Activated naive CD4-positive, alpha-beta T cell treated with anti-CD3 and anti-CD28 coated beads for 36 hours (primary cell): Measurements from ENCODE around the gene INTS11. TPM values are rescaled to one million over a fixed set of nuclear protein-coding genes. Genes with fewer than 3 reads are reported as not detected.

ENCODE experiments used
- CTCF ChIA-PET: fragments of 350-600 bp; sonication (Branson Sonifier 250); formaldehyde crosslinking; loops from one replicate; lab custom pipeline; 2021; ENCODE audit warnings: antibody characterized with exemption; lab: Charles Lee
- DNase-seq: peaks from one replicate; pipeline ENCODE4 v3.0.0-alpha.2; 2020
- H3K27ac Mint-ChIP-seq: one replicate; pipeline ENCODE4 v1.8.0; 2021; ENCODE audit warnings: mild to moderate bottlenecking, mixed read lengths
- H3K27me3 Mint-ChIP-seq: one replicate; pipeline ENCODE4 v1.8.0; 2021; ENCODE audit warnings: low read depth, mixed read lengths
- H3K36me3 Mint-ChIP-seq: one replicate; pipeline ENCODE4 v1.8.0; 2021; ENCODE audit warnings: low read depth, mixed read lengths
- H3K4me1 Mint-ChIP-seq: one replicate; pipeline ENCODE4 v1.8.0; 2021; ENCODE audit warnings: low read depth, mixed read lengths
- H3K4me3 Mint-ChIP-seq: one replicate; pipeline ENCODE4 v1.8.0; 2021; ENCODE audit warnings: mild to moderate bottlenecking, moderate library complexity, mixed read lengths
- H3K9me3 Mint-ChIP-seq: one replicate; pipeline ENCODE4 v1.8.0; 2021; ENCODE audit warnings: mixed read lengths
- intact Hi-C: fragments of 100-400 bp; cut with micrococcal nuclease; formaldehyde crosslinking; loops from one replicate; pipeline ENCODE4 v1.15.1; 2023
- total RNA-seq, 2 experiments: library from RNA; stranded (reverse); gene quantifications; one replicate each; pipeline ENCODE4 v1.2.3, GENCODE V29; 2021

The INTS11 gene
- total RNA-seq, 2 experiments from 2014 or later = 117 to 118 TPM

- no peak for DNase-seq
- intact Hi-C loops = no loop called here
- Mint-ChIP-seq H3K27ac (no peak overlapping the region), H3K4me1 (peaks cover 36% of the 10 kb centered on the region), H3K27me3 (no peaks in the 10 kb centered on the region), H3K4me3 (peak overlapping the region; percentile 60), H3K9me3 (no peaks in the 10 kb centered on the region), H3K36me3 (peaks cover 15% of the 10 kb centered on the region)
- CTCF ChIA-PET = no interaction called here
Measured at GRCh38 chr1:1274299-1274930, 50.0 kb downstream of the INTS11 start.

- H3K27me3 Mint-ChIP-seq = no peaks in the 10 kb centered on the region
- CTCF ChIA-PET = interaction anchor here (0.5 to 0.6 kb wide), 2 partner anchors 8 to 289 kb away, joined by 3 read pairs; no protein-coding TSS in a partner anchor
- no peaks in the 10 kb centered on the region for H3K9me3 Mint-ChIP-seq
- H3K4me1 Mint-ChIP-seq = peaks cover 39% of the 10 kb centered on the region
- H3K27ac Mint-ChIP-seq = peak within 1 kb of the TSS; percentile 80
- peaks cover 15% of the 10 kb centered on the region for H3K36me3 Mint-ChIP-seq
- peak within 1 kb of the TSS; percentile 85 for H3K4me3 Mint-ChIP-seq
- peak; percentile 95 for DNase-seq
- intact Hi-C loops = loop anchor here (1.0 to 2.0 kb wide), 2 partner anchors 35 to 43 kb away; partner anchors contain the start of gene PUSL1
Measured at GRCh38 chr1:1273512-1274298, 50.8 kb downstream of the INTS11 start, which contains the start of gene UBE2J2. Gene UBE2J2, minus strand, starts transcription at chr1:1273854. Its CDS starts 5,862 bp downstream, at chr1:1267992.

- no peaks in the 10 kb centered on the region for H3K9me3 Mint-ChIP-seq
- peak overlapping the region; percentile 85 for H3K4me3 Mint-ChIP-seq
- peaks cover 15% of the 10 kb centered on the region for H3K36me3 Mint-ChIP-seq
- H3K27ac Mint-ChIP-seq = peak overlapping the region; percentile 80
- intact Hi-C loops = loop anchor here (1.0 to 2.0 kb wide), 2 partner anchors 35 to 42 kb away; partner anchors contain the start of gene PUSL1
- H3K27me3 Mint-ChIP-seq = no peaks in the 10 kb centered on the region
- CTCF ChIA-PET = interaction anchor here (0.5 to 0.6 kb wide), 2 partner anchors 9 to 289 kb away, joined by 3 read pairs; no protein-coding TSS in a partner anchor
- H3K4me1 Mint-ChIP-seq = peaks cover 39% of the 10 kb centered on the region
- no peak for DNase-seq
Measured at GRCh38 chr1:1273209-1273511, 51.3 kb downstream of the INTS11 start.

- Mint-ChIP-seq H3K4me3 (peak overlapping the region; percentile 85), H3K27ac (peak overlapping the region; percentile 80), H3K9me3 (no peaks in the 10 kb centered on the region), H3K36me3 (peaks cover 18% of the 10 kb centered on the region), H3K27me3 (no peaks in the 10 kb centered on the region), H3K4me1 (peaks cover 39% of the 10 kb centered on the region)
- CTCF ChIA-PET = interaction anchor here (2.3 kb wide), 1 partner anchor 150 kb away, joined by 10 read pairs; no protein-coding TSS in a partner anchor
- intact Hi-C loops = loop anchor here (1.0 to 2.0 kb wide), 2 partner anchors 36 to 42 kb away; partner anchors contain the start of gene PUSL1
- DNase-seq = peak; percentile 27
Measured at GRCh38 chr1:1272341-1273208, 51.9 kb downstream of the INTS11 start.

GRCh38 chr1:1270813-1271212 lies 53.6 kb downstream of the INTS11 start:
- peaks cover 25% of the 10 kb centered on the region for H3K36me3 Mint-ChIP-seq
- H3K27me3 Mint-ChIP-seq = no peaks in the 10 kb centered on the region
- H3K27ac Mint-ChIP-seq = peak overlapping the region; percentile 10
- no peaks in the 10 kb centered on the region for H3K9me3 Mint-ChIP-seq
- intact Hi-C loops = no loop called here
- CTCF ChIA-PET = interaction anchor here (0.9 to 2.3 kb wide), 2 partner anchors 149 to 150 kb away, joined by 3 to 10 read pairs; no protein-coding TSS in a partner anchor
- H3K4me1 Mint-ChIP-seq = peaks cover 39% of the 10 kb centered on the region
- H3K4me3 Mint-ChIP-seq = peak overlapping the region; percentile 16
- DNase-seq = no peak

- H3K36me3 Mint-ChIP-seq = peaks cover 27% of the 10 kb centered on the region
- H3K4me1 Mint-ChIP-seq = peaks cover 36% of the 10 kb centered on the region
- H3K4me3 Mint-ChIP-seq = no peak overlapping the region
- no peak overlapping the region for H3K27ac Mint-ChIP-seq
- intact Hi-C loops = no loop called here
- H3K27me3 Mint-ChIP-seq = no peaks in the 10 kb centered on the region
- CTCF ChIA-PET = no interaction called here
- no peak for DNase-seq
- no peaks in the 10 kb centered on the region for H3K9me3 Mint-ChIP-seq
Measured at GRCh38 chr1:1268284-1268682, 56.2 kb downstream of the INTS11 start.

- Mint-ChIP-seq H3K4me1 (peaks cover 33% of the 10 kb centered on the region), H3K27ac (no peak overlapping the region), H3K9me3 (no peaks in the 10 kb centered on the region), H3K36me3 (peaks cover 29% of the 10 kb centered on the region), H3K27me3 (no peaks in the 10 kb centered on the region), H3K4me3 (no peak overlapping the region)
- intact Hi-C loops = no loop called here
- CTCF ChIA-PET = no interaction called here
- no peak for DNase-seq
Measured at GRCh38 chr1:1267488-1268283, 56.8 kb downstream of the INTS11 start.

GRCh38 chr1:1264868-1265272 lies 59.6 kb downstream of the INTS11 start:
- peak; percentile 40 for DNase-seq
- H3K36me3 Mint-ChIP-seq = peaks cover 27% of the 10 kb centered on the region

GRCh38 chr1:1264026-1264425 lies 60.4 kb downstream of the INTS11 start:
- Mint-ChIP-seq H3K27me3 (no peaks in the 10 kb centered on the region), H3K4me3 (no peak overlapping the region), H3K4me1 (peaks cover 11% of the 10 kb centered on the region), H3K9me3 (no peaks in the 10 kb centered on the region), H3K36me3 (peaks cover 30% of the 10 kb centered on the region), H3K27ac (no peak overlapping the region)
- CTCF ChIA-PET = interaction anchor here (0.6 kb wide), 1 partner anchor 144 kb away, joined by 3 read pairs; no protein-coding TSS in a partner anchor
- no peak for DNase-seq
- intact Hi-C loops = no loop called here

More at GRCh38 chr1:1264868-1265272, 59.6 kb downstream of the INTS11 start:
- Mint-ChIP-seq H3K27me3 (no peaks in the 10 kb centered on the region), H3K4me3 (no peak overlapping the region), H3K9me3 (no peaks in the 10 kb centered on the region), H3K27ac (no peak overlapping the region), H3K4me1 (peaks cover 12% of the 10 kb centered on the region)
- intact Hi-C loops = no loop called here
- CTCF ChIA-PET = no interaction called here

GRCh38 chr1:1262758-1263157 lies 61.7 kb downstream of the INTS11 start:
- Mint-ChIP-seq H3K4me1 (peaks cover 8% of the 10 kb centered on the region), H3K36me3 (peaks cover 30% of the 10 kb centered on the region)

GRCh38 chr1:1262071-1262470 lies 62.4 kb downstream of the INTS11 start:
- Mint-ChIP-seq H3K4me3 (no peak overlapping the region), H3K36me3 (peaks cover 30% of the 10 kb centered on the region), H3K4me1 (peaks cover 8% of the 10 kb centered on the region), H3K9me3 (no peaks in the 10 kb centered on the region), H3K27ac (no peak overlapping the region), H3K27me3 (no peaks in the 10 kb centered on the region)
- intact Hi-C loops = no loop called here
- CTCF ChIA-PET = no interaction called here
- no peak for DNase-seq

More at GRCh38 chr1:1262758-1263157, 61.7 kb downstream of the INTS11 start:
- Mint-ChIP-seq H3K4me3 (no peak overlapping the region), H3K9me3 (no peaks in the 10 kb centered on the region), H3K27me3 (no peaks in the 10 kb centered on the region), H3K27ac (no peak overlapping the region)
- CTCF ChIA-PET = no interaction called here
- no peak for DNase-seq
- intact Hi-C loops = no loop called here
